PC-9 (cell line): Measurements from ENCODE around the gene CPEB1. TPM values are rescaled to one million over a fixed set of nuclear protein-coding genes. Genes with fewer than 3 reads are reported as not detected.
A peak's percentile ranks its signal among the peaks of the same experiment; 100 is the strongest.

Source experiments
- BruUV-seq: library from RNA; stranded (reverse); fragments of 400-500 nt; replicated peaks from 2 replicates; lab custom pipeline; 2021; lab: Mats Ljungman, UMichigan
- CTCF ChIA-PET: fragments of 300-600 bp; sonication (Branson Sonifier 250); formaldehyde crosslinking; loops from one replicate; lab custom pipeline; 2022; ENCODE audit warnings: antibody characterized with exemption; lab: Charles Lee
- POLR2A ChIA-PET: fragments of 300-600 bp; sonication (Branson Sonifier 250); formaldehyde crosslinking; loops from one replicate; lab custom pipeline; 2022; ENCODE audit warnings: antibody characterized with exemption; ENCODE audit not compliant: unreplicated experiment; lab: Charles Lee
- DNase-seq, 2 experiments: peaks; one replicate each; pipeline versions ENCODE4 v3.0.0 to v3.0.0-alpha.2; 2015 to 2022; ENCODE audit warnings: mixed read lengths in 1 of 2
- H2AFZ ChIP-seq: fragments of 200-600 bp; sonication (generic); 2 replicates; pipeline ENCODE4 v1.8.1; 2017; ENCODE audit warnings: antibody characterized with exemption
- H3F3A ChIP-seq: fragments of 200-600 bp; sonication (generic); 2 replicates; pipeline ENCODE4 v1.8.1; 2017; ENCODE audit warnings: antibody characterized with exemption, mild to moderate bottlenecking, low read depth; ENCODE audit not compliant: insufficient read depth
- H3K27ac ChIP-seq: fragments of 200-600 bp; sonication (generic); 2 replicates; pipeline ENCODE4 v1.6.1; 2016; ENCODE audit warnings: mixed run types
- H3K27me3 ChIP-seq: fragments of 200-600 bp; sonication (generic); 2 replicates; pipeline ENCODE4 v1.6.1; 2016; ENCODE audit warnings: low read depth, mixed run types; ENCODE audit not compliant: insufficient read depth
- H3K36me3 ChIP-seq: fragments of 200-600 bp; sonication (generic); 2 replicates; pipeline ENCODE4 v1.6.1; 2016; ENCODE audit warnings: low read depth, mixed run types
- H3K4me1 ChIP-seq: fragments of 200-600 bp; sonication (generic); replicated peaks from 2 replicates; pipeline ENCODE4 v1.6.1; 2016; ENCODE audit warnings: mixed run types; ENCODE audit not compliant: insufficient read depth
- H3K4me2 ChIP-seq: fragments of 200-600 bp; sonication (generic); 2 replicates; pipeline ENCODE4 v1.6.1; 2017; ENCODE audit warnings: mixed run types
- H3K4me3 ChIP-seq: fragments of 200-600 bp; sonication (generic); 2 replicates; pipeline ENCODE4 v1.6.1; 2016; ENCODE audit warnings: mixed run types
- H3K79me2 ChIP-seq: fragments of 200-600 bp; sonication (generic); 2 replicates; pipeline ENCODE4 v1.6.1; 2017; ENCODE audit warnings: low read depth, mixed run types
- H3K9me2 ChIP-seq: fragments of 200-600 bp; sonication (generic); 2 replicates; pipeline ENCODE4 v1.8.1; 2017; ENCODE audit warnings: mild to moderate bottlenecking; ENCODE audit not compliant: insufficient read depth
- H3K9me3 ChIP-seq: fragments of 200-600 bp; sonication (generic); 2 replicates; pipeline ENCODE4 v1.8.1; 2016; ENCODE audit warnings: low read depth; ENCODE audit not compliant: insufficient read depth
- H4K20me1 ChIP-seq: fragments of 200-600 bp; sonication (generic); 2 replicates; pipeline ENCODE4 v1.8.1; 2017; ENCODE audit not compliant: insufficient read depth
- EZH2 ChIP-seq: fragments of 200-600 bp; sonication (generic); IDR thresholded peaks from 2 replicates; pipeline ENCODE4 v1.8.0; 2017; ENCODE audit warnings: antibody characterized with exemption, low read depth
- intact Hi-C: fragments of 100-400 bp; cut with micrococcal nuclease; formaldehyde crosslinking; loops from one replicate; pipeline ENCODE4 v1.10.0; 2022; ENCODE audit not compliant: unreplicated experiment
- total RNA-seq: library from RNA; stranded (reverse); gene quantifications from 2 replicates; pipeline ENCODE4 v1.2.3, GENCODE V29; 2021
- TF ChIP-seq, protein P1 (sequence below): fragments of 200-600 bp; sonication (generic); conservative IDR thresholded peaks from 2 replicates; pipeline ENCODE4 v1.6.1; 2017; ENCODE audit warnings: mixed run types, antibody characterized with exemption, mild to moderate bottlenecking, moderate library complexity

The CPEB1 gene
- total RNA-seq, 1 experiment from 2014 or later: not detected

DNA sequence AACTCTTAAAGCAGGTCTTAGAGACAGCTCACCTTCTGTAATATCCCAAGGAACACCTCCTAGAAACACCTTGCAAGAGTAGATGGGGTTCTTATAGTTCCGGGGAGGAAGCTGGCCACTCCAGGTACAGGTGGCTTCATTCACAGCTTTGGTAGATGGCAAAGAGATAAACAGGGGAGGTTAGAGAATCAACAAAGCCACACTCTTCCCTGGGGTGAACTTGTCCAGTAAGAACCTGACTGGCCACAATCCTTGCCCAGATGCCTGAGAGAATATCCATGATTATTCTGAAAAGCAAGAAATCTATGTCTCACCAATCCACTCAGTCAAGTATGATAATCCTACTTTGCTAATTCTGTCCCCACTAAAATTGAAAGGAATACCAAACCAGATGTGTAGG lies 93.3 kb downstream of the CPEB1 start:
- CTCF ChIA-PET: interaction anchor here (0.5 to 0.6 kb wide), 2 partner anchors 9 to 14 kb away, joined by 3 to 16 read pairs; partner anchors contain the start of gene RPS17
- POLR2A ChIA-PET: no interaction called here
- no peaks in the 10 kb centered on the region for H3K79me2 ChIP-seq

DNA sequence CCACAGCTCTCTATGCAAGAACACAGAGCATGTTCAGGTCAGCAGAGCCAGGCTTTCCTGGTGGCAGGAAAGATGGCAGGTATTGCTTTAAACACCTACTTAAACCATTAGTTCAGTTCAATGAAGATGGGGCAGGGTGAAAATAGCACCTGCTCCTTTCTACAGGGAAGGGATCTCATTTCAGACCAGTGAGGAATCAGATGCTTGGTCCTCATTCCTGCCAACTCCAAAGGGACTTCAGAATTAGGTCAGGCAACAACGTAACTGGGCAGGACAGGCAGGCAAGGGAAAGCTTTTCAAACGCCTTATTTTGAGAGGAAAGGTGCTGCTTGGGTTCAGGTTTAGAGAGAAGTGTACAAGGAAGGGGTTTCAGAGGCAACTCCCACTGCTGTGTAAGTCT lies 94.3 kb downstream of the CPEB1 start:
- no peak overlapping the region for H3K4me2 ChIP-seq
- H3K79me2 ChIP-seq: no peaks in the 10 kb centered on the region
- intact Hi-C loops: no loop called here
- no peak for TF ChIP-seq EZH2
- TF ChIP-seq, protein P1, sequence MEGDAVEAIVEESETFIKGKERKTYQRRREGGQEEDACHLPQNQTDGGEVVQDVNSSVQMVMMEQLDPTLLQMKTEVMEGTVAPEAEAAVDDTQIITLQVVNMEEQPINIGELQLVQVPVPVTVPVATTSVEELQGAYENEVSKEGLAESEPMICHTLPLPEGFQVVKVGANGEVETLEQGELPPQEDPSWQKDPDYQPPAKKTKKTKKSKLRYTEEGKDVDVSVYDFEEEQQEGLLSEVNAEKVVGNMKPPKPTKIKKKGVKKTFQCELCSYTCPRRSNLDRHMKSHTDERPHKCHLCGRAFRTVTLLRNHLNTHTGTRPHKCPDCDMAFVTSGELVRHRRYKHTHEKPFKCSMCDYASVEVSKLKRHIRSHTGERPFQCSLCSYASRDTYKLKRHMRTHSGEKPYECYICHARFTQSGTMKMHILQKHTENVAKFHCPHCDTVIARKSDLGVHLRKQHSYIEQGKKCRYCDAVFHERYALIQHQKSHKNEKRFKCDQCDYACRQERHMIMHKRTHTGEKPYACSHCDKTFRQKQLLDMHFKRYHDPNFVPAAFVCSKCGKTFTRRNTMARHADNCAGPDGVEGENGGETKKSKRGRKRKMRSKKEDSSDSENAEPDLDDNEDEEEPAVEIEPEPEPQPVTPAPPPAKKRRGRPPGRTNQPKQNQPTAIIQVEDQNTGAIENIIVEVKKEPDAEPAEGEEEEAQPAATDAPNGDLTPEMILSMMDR: no peak
- H3F3A ChIP-seq: no peaks in the 10 kb centered on the region
- no peaks in the 10 kb centered on the region for H3K4me1 ChIP-seq
- no peak for DNase-seq
- CTCF ChIA-PET: interaction anchor here (0.6 kb wide), 1 partner anchor 1552 kb away, joined by 12 read pairs; the partner anchor contains the start of gene TLNRD1
- H3K4me3 ChIP-seq: no peak overlapping the region
- no TSS peak for BruUV-seq
- H3K9me2 ChIP-seq: no peaks in the 10 kb centered on the region
- no peaks in the 10 kb centered on the region for H4K20me1 ChIP-seq
- POLR2A ChIA-PET: no interaction called here
- H3K36me3 ChIP-seq: no peaks in the 10 kb centered on the region
- H3K27me3 ChIP-seq: peaks cover 27% of the 10 kb centered on the region; the same call in 1 of the 2 replicates
- H2AFZ ChIP-seq: no peak overlapping the region
- no peaks in the 10 kb centered on the region for H3K9me3 ChIP-seq
- no peak overlapping the region for H3K27ac ChIP-seq

More for the DNA sequence above, 93.3 kb downstream of the CPEB1 start:
- BruUV-seq: no TSS peak
- Histone ChIP-seq H3K36me3 (no peaks in the 10 kb centered on the region), H3K27me3 (peaks cover 27% of the 10 kb centered on the region; the same call in 1 of the 2 replicates), H3K4me2 (no peak overlapping the region), H2AFZ (no peak overlapping the region), H3K9me3 (no peaks in the 10 kb centered on the region), H3K9me2 (no peaks in the 10 kb centered on the region), H3F3A (no peaks in the 10 kb centered on the region), H3K4me3 (no peak overlapping the region), H3K27ac (no peak overlapping the region), H4K20me1 (no peaks in the 10 kb centered on the region), H3K4me1 (no peaks in the 10 kb centered on the region)
- intact Hi-C loops: no loop called here
- no peak for TF ChIP-seq EZH2
- TF ChIP-seq, protein P1: no peak
- peak; percentile 25 to 66 for DNase-seq

DNA sequence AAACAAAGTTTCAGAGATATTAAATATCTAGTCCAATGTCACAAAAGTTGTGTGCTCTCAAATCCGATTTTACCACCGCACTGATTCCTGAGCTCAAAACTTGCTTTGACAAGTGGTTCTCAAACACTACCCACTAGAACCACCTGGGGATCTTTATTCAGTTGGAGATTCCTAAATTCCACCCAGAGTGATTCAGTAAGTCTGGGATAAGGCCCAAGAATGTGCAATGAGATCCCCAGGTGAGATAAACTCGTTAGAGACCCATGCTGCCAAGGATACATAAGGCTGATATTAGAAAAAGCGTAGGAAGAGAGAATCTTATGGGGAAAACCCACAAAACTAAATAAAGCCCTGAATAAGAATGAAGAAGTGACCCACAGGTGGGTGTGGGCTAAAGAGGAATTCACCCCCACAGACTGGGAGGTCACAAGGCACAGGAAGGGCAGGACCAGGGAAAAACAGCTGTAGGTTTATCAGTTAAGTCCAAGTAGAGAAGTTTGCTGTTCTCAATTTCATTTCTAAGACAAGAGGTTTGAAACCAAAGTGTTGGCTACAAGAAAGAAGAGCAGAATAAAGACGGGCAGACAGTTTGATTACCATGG lies 95.4 kb downstream of the CPEB1 start:
- no peaks in the 10 kb centered on the region for H3K9me3 ChIP-seq
- peak; percentile 41 to 68 for DNase-seq
- H3K79me2 ChIP-seq: no peaks in the 10 kb centered on the region
- no peak overlapping the region for H3K4me2 ChIP-seq
- H4K20me1 ChIP-seq: no peaks in the 10 kb centered on the region
- ChIA-PET CTCF (interaction anchor here (1.3 kb wide), 1 partner anchor 12 kb away, joined by 3 read pairs; no protein-coding TSS in a partner anchor), POLR2A (interaction anchor here (0.6 to 0.7 kb wide), 4 partner anchors 16 to 230 kb away, joined by 3 to 11 read pairs (median 6); no protein-coding TSS in a partner anchor)
- TF ChIP-seq, protein P1: no peak
- no peak for TF ChIP-seq EZH2
- H3F3A ChIP-seq: no peaks in the 10 kb centered on the region
- no TSS peak for BruUV-seq
- H2AFZ ChIP-seq: no peak overlapping the region
- intact Hi-C loops: no loop called here
- peaks cover 27% of the 10 kb centered on the region; the same call in 1 of the 2 replicates for H3K27me3 ChIP-seq
- no peaks in the 10 kb centered on the region for H3K4me1 ChIP-seq
- no peak overlapping the region for H3K27ac ChIP-seq
- H3K36me3 ChIP-seq: no peaks in the 10 kb centered on the region
- H3K4me3 ChIP-seq: no peak overlapping the region
- no peaks in the 10 kb centered on the region for H3K9me2 ChIP-seq
